Mesenchymal stem cell (in vitro differentiated cells and primary cell): Measurements from ENCODE around the gene MAPK4. TPM values are rescaled to one million over a fixed set of nuclear protein-coding genes. Genes with fewer than 3 reads are reported as not detected.
"Not testable (repeated sequence)": the region's sequence is repeated elsewhere in the genome, so short reads cannot be mapped to it uniquely, and the experiment has no call there.

Experiments
- DNase-seq: peaks from one replicate; pipeline ENCODE4 v3.0.0-alpha.2; 2013
- H2AFZ ChIP-seq: one replicate; pipeline ENCODE4 v1.6.1; 2013; ENCODE audit warnings: low read depth, mild to moderate bottlenecking, control low read depth, inconsistent platforms, low read length, moderate library complexity
- H2AK5ac ChIP-seq: 2 replicates; pipeline ENCODE4 v1.6.1; 2013; ENCODE audit warnings: low read length, moderate library complexity, mild to moderate bottlenecking, inconsistent platforms; ENCODE audit not compliant: severe bottlenecking
- H2BK120ac ChIP-seq: one replicate; pipeline ENCODE4 v1.6.1; 2013; ENCODE audit warnings: low read depth, mild to moderate bottlenecking, inconsistent platforms, low read length, moderate library complexity
- H2BK12ac ChIP-seq, 2 experiments: one replicate each; pipeline ENCODE4 v1.6.1; 2013; ENCODE audit warnings: inconsistent platforms in 2 of 2, low read length in 2 of 2, mild to moderate bottlenecking in 2 of 2, moderate library complexity in 2 of 2, control low read depth in 1 of 2
- H2BK15ac ChIP-seq: one replicate; pipeline ENCODE4 v1.6.1; 2013; ENCODE audit warnings: mild to moderate bottlenecking, low read depth, inconsistent platforms; ENCODE audit not compliant: poor library complexity, severe bottlenecking
- H2BK5ac ChIP-seq: 2 replicates; pipeline ENCODE4 v1.6.1; 2013; ENCODE audit warnings: low read depth, mild to moderate bottlenecking, low read length, control low read depth, inconsistent platforms; ENCODE audit not compliant: poor library complexity, severe bottlenecking
- H3K14ac ChIP-seq, 2 experiments: one replicate each; pipeline ENCODE4 v1.6.1; 2013; ENCODE audit warnings: inconsistent platforms in 2 of 2, low read length in 2 of 2, control low read depth in 1 of 2, mild to moderate bottlenecking in 1 of 2, moderate library complexity in 1 of 2
- H3K18ac ChIP-seq, 2 experiments: one replicate each; pipeline ENCODE4 v1.6.1; 2013; ENCODE audit warnings: inconsistent platforms in 2 of 2, low read length in 2 of 2, control low read depth in 1 of 2, low read depth in 1 of 2, mild to moderate bottlenecking in 1 of 2
- H3K23ac ChIP-seq, 2 experiments: one replicate each; pipeline ENCODE4 v1.6.1; 2013; ENCODE audit warnings: inconsistent platforms in 2 of 2, low read length in 2 of 2, mild to moderate bottlenecking in 2 of 2, moderate library complexity in 2 of 2, control low read depth in 1 of 2
- H3K27ac ChIP-seq: 2 replicates; pipeline ENCODE4 v1.5.1; 2013; ENCODE audit warnings: mild to moderate bottlenecking, moderate library complexity, low read length, control low read depth, inconsistent platforms; ENCODE audit not compliant: poor library complexity, severe bottlenecking
- H3K27me3 ChIP-seq, 2 experiments: 2 replicates each; pipeline versions ENCODE4 v1.6.1 to v1.7.0; 2013; ENCODE audit warnings: low read length in 2 of 2, mild to moderate bottlenecking in 2 of 2, moderate library complexity in 2 of 2, control low read depth in 1 of 2, inconsistent platforms in 1 of 2; ENCODE audit not compliant: control insufficient read depth in 1 of 2, insufficient read depth in 1 of 2
- H3K36me3 ChIP-seq, 2 experiments: 2 replicates each; pipeline versions ENCODE4 v1.6.1 to v1.7.0; 2013; ENCODE audit warnings: low read length in 2 of 2, control low read depth in 1 of 2, inconsistent platforms in 1 of 2, low read depth in 1 of 2, mild to moderate bottlenecking in 1 of 2; ENCODE audit not compliant: insufficient read depth in 2 of 2, control insufficient read depth in 1 of 2
- H3K4ac ChIP-seq, 2 experiments: one replicate each; pipeline ENCODE4 v1.6.1; 2013; ENCODE audit warnings: inconsistent platforms in 2 of 2, low read length in 2 of 2, mild to moderate bottlenecking in 2 of 2, moderate library complexity in 2 of 2, control low read depth in 1 of 2, low read depth in 1 of 2
- H3K4me1 ChIP-seq: 2 replicates; pipeline ENCODE4 v1.6.1; 2013; ENCODE audit warnings: low read depth, low read length, control low read depth; ENCODE audit not compliant: control insufficient read depth, insufficient read depth
- H3K4me2 ChIP-seq: 2 replicates; pipeline ENCODE4 v1.6.1; 2013; ENCODE audit warnings: low read length, mild to moderate bottlenecking, inconsistent platforms; ENCODE audit not compliant: poor library complexity, severe bottlenecking
- H3K4me3 ChIP-seq, 2 experiments: 2 replicates each; pipeline versions ENCODE4 v1.5.1 to v1.7.0; 2013; ENCODE audit warnings: low read length in 2 of 2, mild to moderate bottlenecking in 2 of 2, control low read depth in 1 of 2, low read depth in 1 of 2; ENCODE audit not compliant: insufficient read depth in 1 of 2
- H3K79me1 ChIP-seq: replicated peaks from 2 replicates; pipeline ENCODE4 v1.6.1; 2013; ENCODE audit warnings: mild to moderate bottlenecking, control low read depth, low read length, inconsistent platforms; ENCODE audit not compliant: poor library complexity, severe bottlenecking
- H3K9ac ChIP-seq: 2 replicates; pipeline ENCODE4 v1.7.0; 2013; ENCODE audit warnings: mild to moderate bottlenecking, low read length, moderate library complexity
- H3K9me3 ChIP-seq: 2 replicates; pipeline ENCODE4 v1.7.0; 2013; ENCODE audit warnings: mild to moderate bottlenecking, low read length; ENCODE audit not compliant: control insufficient read depth
- H4K8ac ChIP-seq: one replicate; pipeline ENCODE4 v1.6.1; 2013; ENCODE audit warnings: inconsistent platforms, mild to moderate bottlenecking, low read length, moderate library complexity
- H4K91ac ChIP-seq: one replicate; pipeline ENCODE4 v1.6.1; 2013; ENCODE audit warnings: mild to moderate bottlenecking, low read length, inconsistent platforms
- WGBS: methylation state at CpG from one replicate; pipeline ENCODE4 v1.1.7; 2013; ENCODE audit warnings: mixed read lengths; 5-methylcytosine and 5-hydroxymethylcytosine counted together
- polyA plus RNA-seq, 2 experiments: library from polyadenylated mRNA; stranded (reverse); fragments of 200-250 nt; gene quantifications; one replicate each; pipeline ENCODE4 v1.2.3, GENCODE V29; 2013

Gene MAPK4
- polyA plus RNA-seq (2013, experiment 1 of 2): not detected
- not detected for polyA plus RNA-seq (2013, experiment 2 of 2)

DNA sequence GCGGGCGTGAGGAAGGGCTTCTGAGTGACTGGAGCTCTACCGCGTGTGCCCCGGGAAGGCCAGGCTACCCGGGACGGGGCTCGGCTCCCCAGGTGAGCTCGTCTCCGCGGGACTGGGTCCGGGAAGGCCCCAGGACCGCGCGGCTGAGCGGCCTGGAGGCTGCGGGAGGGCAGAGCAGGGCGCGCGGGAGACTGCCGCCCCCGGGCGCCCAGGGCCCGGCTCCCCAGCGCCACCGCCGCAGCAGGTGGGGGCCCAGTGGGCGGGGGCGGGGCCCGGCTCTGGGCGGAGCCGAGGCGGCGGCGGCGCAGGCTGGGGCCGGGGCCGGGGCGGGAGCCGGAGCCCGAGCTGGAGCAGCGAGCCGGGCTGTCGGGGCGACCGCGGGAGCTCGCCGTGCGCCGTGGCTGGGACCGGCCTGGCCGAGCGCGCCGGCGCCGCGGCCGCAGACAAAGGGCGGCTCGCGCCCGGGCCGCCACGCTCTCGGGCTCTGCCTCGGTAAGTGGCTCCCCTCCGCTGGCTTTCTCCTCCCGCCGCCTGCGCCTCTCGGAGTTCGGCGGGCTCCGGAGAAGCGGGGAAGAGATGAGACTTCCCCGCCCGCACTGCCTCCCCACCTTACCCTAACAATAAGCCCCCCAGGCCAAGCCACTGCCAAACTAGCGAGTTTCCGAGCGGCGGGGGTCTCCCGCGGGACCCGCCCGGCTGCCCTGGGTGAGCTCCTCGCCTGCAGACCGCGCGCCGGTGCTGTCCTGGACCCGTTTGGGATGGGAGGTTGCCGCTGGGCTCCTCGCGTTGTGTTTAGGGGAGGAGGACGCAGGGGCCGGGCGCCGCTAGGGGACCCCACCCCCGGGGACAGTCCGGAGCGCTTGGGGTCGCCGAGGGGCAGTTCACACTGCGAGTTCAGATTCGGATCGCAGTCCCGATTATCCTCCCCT, at the start of gene MAPK4:
Gene MAPK4, plus strand, starts transcription at position 336 of the 929 bp plus-strand sequence. CDS start 103,872 bp downstream, outside the sequence.
- Histone ChIP-seq H3K4ac (no peak within 1 kb of the TSS), H2AFZ (peak within 1 kb of the TSS; percentile 11), H2BK120ac (no peak within 1 kb of the TSS), H4K91ac (no peak within 1 kb of the TSS), H3K27me3 (peaks cover 64 to 65% of the 10 kb centered on the region in 2 experiments), H3K36me3 (no peaks in the 10 kb centered on the region), H2BK5ac (no peak within 1 kb of the TSS), H3K9me3 (peaks cover 12% of the 10 kb centered on the region), H2BK15ac (no peak within 1 kb of the TSS), H3K4me2 (peak within 1 kb of the TSS; percentile 85), H3K27ac (no peak within 1 kb of the TSS), H4K8ac (no peak within 1 kb of the TSS), H2BK12ac (no peak within 1 kb of the TSS), H3K79me1 (no peaks in the 10 kb centered on the region), H3K18ac (no peak within 1 kb of the TSS), H3K23ac (no peak within 1 kb of the TSS), H2AK5ac (no peak within 1 kb of the TSS), H3K9ac (no peak within 1 kb of the TSS), H3K4me3 (peak within 1 kb of the TSS; percentile 43 to 53), H3K4me1 (peaks cover 13% of the 10 kb centered on the region), H3K14ac (peak within 1 kb of the TSS in 1 of 2 experiments; percentile 8)
- 1% methylated on average over 47 of the region's 109 CpGs for WGBS
- DNase-seq: no peak

DNA sequence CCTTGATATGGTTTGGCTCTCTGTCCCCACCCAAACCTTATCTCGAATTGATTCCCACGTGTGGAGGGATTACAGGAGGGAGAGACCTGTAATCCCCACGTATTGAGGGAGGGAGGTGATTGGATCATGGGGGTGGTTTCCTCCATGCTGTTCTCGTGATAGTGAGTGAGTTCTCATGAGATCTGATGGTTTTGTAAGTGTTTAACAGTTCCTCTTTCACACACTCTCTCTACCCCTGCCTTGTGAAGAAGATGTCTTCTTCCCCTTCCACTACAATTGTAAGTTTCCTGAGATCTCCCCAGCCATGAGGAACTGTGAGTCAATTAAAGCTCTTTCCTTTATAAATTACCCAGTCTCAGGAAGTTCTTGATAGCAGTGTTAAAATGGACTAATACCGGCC, 42.6 kb upstream of the MAPK4 start:
- H2BK15ac ChIP-seq, H3K18ac ChIP-seq, H4K91ac ChIP-seq, H2AK5ac ChIP-seq, H2BK12ac ChIP-seq, H3K9me3 ChIP-seq, H4K8ac ChIP-seq, H3K9ac ChIP-seq, H3K4me1 ChIP-seq, H3K23ac ChIP-seq, DNase-seq, H3K4ac ChIP-seq, H3K27me3 ChIP-seq, H2AFZ ChIP-seq, H2BK5ac ChIP-seq, H3K4me3 ChIP-seq, H3K36me3 ChIP-seq, H2BK120ac ChIP-seq, H3K79me1 ChIP-seq, H3K4me2 ChIP-seq, H3K27ac ChIP-seq, H3K14ac ChIP-seq: not testable (repeated sequence)
- WGBS: 72% methylated on average over 3 of the region's 5 CpGs

- Histone ChIP-seq H3K36me3 (no peaks in the 10 kb centered on the region), H3K14ac (no peak overlapping the region), H3K9ac (no peak overlapping the region), H4K8ac (no peak overlapping the region), H2BK120ac (no peak overlapping the region), H3K4ac (no peak overlapping the region), H3K27me3 (no peaks in the 10 kb centered on the region), H3K9me3 (no peaks in the 10 kb centered on the region), H4K91ac (no peak overlapping the region), H3K4me1 (no peaks in the 10 kb centered on the region), H2BK5ac (no peak overlapping the region), H3K23ac (no peak overlapping the region), H2BK15ac (no peak overlapping the region), H3K18ac (no peak overlapping the region), H2BK12ac (no peak overlapping the region), H2AK5ac (no peak overlapping the region), H2AFZ (no peak overlapping the region), H3K4me2 (no peak overlapping the region), H3K79me1 (no peaks in the 10 kb centered on the region), H3K4me3 (no peak overlapping the region), H3K27ac (no peak overlapping the region)
- 76% methylated on average over 4 of the region's 4 CpGs for WGBS
- DNase-seq: no peak
Measured at GRCh38 chr18:50518787-50519546, 40.9 kb upstream of the MAPK4 start.

DNA sequence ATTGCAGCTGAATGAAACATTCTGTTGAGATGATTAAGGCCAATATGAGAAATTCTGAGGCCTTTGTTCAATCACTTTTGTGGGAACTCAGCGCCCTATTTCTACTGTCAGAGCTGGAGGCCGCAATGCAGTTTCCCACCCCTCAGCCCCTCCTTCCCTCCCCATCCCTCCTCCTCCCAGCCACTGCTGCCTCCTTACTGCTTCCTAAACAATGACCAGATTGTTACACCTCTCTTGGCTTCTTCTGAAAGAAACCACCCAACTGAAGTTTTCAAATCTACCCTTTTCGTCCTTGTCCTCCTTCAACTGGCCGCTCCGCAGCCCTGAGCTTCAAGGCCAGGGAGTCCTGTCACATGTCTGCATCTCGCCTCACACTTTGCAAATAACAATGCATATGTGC, 36.7 kb upstream of the MAPK4 start:
- Histone ChIP-seq H3K4me3 (no peak overlapping the region), H3K18ac (no peak overlapping the region), H2AFZ (no peak overlapping the region), H2BK15ac (no peak overlapping the region), H3K14ac (no peak overlapping the region), H3K4me1 (no peaks in the 10 kb centered on the region), H3K4ac (no peak overlapping the region), H3K4me2 (no peak overlapping the region), H4K8ac (no peak overlapping the region), H2BK12ac (no peak overlapping the region), H3K27me3 (no peaks in the 10 kb centered on the region), H3K79me1 (no peaks in the 10 kb centered on the region), H2AK5ac (no peak overlapping the region), H4K91ac (no peak overlapping the region), H2BK5ac (no peak overlapping the region), H3K27ac (no peak overlapping the region), H2BK120ac (no peak overlapping the region), H3K9me3 (no peaks in the 10 kb centered on the region), H3K36me3 (no peaks in the 10 kb centered on the region), H3K23ac (no peak overlapping the region), H3K9ac (no peak overlapping the region)
- DNase-seq: no peak
- WGBS: 75% methylated on average over 6 of the region's 6 CpGs
